DND-41 (cell line): ENCODE data around the gene MYH3.

Source experiments
- CTCF ChIP-seq: IDR thresholded peaks from 2 replicates; pipeline ENCODE4 v1.5.1; 2012; ENCODE audit warnings: borderline replicate concordance, low read length, moderate library complexity, mild to moderate bottlenecking; ENCODE audit not compliant: poor library complexity, severe bottlenecking; ENCODE audit errors: extremely low read depth
- EZH2 ChIP-seq: IDR thresholded peaks from 3 replicates; pipeline ENCODE4 v1.6.1; 2012; ENCODE audit warnings: borderline replicate concordance, low read depth, mild to moderate bottlenecking, moderate library complexity, low read length, inconsistent platforms; ENCODE audit not compliant: severe bottlenecking

GRCh38 chr17:10606110-10606509 is 51.0 kb downstream of the MYH3 start:
- no peak for TF ChIP-seq CTCF
- TF ChIP-seq EZH2: no peak
